ENCODE results near the gene C6orf52.
"Not testable (repeated sequence)": the region's sequence is repeated elsewhere in the genome, so short reads cannot be mapped to it uniquely, and the experiment has no call there.

C6orf52 gene

GRCh38 chr6:10695086-10695657, 756 bp upstream of the C6orf52 start:
- no peak for DNase-seq

DNA sequence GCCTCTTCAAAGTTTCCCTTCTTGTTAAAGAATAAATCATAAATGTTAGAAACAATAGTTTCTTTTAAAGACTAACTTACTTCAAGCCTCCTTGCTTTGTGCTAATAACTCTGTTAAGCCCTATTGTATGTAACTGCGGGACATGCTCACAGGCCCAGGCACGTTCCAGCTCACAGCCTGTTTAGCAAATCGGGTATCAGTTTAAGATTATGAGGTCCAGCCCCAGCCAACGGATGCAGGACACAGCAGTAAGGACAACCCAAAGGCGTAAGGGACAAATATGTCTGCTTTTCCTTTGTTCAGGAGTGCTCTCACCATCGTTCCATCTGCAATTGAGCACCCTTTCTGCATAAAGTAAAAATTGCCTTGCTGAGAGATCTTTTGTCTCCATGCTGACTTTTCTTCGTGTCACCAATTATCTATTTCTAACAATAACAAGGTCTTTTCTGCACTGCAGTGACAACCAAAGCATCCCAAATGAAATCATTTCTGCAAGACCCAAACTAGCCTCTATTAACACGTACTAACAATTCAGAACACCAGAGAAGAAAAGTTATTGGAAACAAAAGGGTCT, 1.4 kb downstream of the C6orf52 start:
- no peak for DNase-seq

- no peak for DNase-seq
Observed at GRCh38 chr6:10690651-10691445, 3.6 kb downstream of the C6orf52 start.

GRCh38 chr6:10687582-10687981, 6.8 kb downstream of the C6orf52 start:
- no peak for DNase-seq

- no peak for DNase-seq
Observed at GRCh38 chr6:10686901-10687300, 7.5 kb downstream of the C6orf52 start.

- no peak for DNase-seq
Observed at GRCh38 chr6:10685092-10685915, 9.1 kb downstream of the C6orf52 start.

DNA sequence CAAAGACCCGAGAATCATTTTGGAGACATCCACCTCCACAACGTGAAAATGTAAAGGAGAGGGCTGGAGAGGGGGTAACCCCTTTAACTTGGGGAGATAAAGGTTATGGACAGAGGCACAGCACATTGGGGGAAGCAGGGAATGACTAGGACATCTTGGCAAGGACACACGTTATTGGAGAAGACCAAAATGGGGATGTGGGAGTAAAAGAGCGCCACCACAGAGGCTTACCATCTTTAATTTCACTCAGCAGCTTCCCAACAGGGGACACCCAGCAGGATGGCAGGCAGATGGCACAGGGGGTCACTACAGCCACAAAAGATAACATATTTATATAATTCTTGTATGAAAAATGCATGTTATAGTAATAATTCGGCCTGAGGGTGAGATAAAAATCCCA, 9.8 kb downstream of the C6orf52 start:
- DNase-seq, result no peak

DNA sequence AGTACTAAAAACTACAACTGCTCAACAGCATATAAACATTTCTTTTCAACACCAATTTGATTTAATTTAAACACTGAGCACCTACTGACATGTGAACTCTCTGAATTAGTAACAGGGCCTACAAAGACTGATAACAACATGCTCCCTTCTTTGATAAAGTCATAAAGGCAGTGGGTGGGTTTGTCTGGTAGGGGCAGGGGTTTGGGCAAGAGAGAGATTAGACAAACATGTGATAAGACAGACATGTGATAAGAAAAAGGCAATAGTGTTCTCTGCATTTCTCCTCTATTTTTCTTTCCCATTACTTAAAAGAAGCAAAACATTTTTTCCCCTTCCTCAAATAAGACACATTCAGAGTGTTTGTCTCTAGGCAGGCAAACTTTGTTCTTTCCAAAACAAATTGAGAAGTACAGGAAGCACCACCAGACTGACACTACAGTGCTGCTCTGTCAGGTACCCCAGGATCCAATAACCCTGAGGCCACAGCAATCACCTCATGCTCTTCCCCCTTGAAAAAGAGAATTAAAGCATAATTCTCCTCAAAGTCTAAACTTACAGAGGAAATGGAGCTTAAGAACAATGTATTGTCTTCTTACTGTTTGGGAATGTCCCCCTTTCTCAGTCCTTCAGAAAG, 11.9 kb downstream of the C6orf52 start:
- DNase-seq, result no peak

DNA sequence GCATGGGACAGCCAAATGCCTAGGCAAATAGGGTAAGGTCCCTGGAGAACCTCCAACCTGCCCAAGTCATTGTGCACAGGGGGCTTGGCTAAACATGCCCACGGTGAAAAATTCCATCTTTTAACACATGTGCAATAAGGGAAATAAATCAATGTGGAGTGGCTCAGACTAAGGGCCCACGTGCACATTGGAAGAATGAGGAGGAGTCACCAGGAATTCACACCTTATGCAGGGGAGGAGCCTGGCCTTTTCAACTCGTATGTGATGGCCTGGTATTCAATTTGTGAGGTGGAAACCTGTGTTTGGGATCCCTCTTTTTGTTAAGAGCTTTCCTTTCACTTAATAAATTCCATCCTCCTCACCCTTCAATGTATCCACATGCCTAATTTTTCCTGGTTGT, 12.6 kb downstream of the C6orf52 start:
- no peak for DNase-seq

DNA sequence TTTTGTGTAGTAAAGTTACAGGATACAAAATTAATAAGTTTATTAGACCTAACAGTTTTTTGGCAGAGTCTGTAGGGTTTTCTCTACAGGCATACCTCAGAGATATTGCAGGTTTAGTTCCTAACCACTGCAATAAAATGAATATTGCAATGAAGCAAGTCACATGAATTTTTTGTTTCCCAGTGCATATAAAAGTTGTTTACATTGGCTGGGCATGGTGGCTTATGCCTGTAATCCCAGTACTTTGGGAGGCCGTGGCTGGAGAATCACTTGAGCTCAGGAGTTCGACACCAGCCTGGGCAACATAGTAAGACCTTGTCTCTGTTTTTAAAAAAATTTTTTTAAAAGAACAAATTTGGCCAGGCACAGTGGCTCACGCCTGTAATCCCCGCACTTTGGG, 16.0 kb downstream of the C6orf52 start:
- no peak for DNase-seq

- no peak for DNase-seq
Observed at GRCh38 chr6:10676403-10676802, 18.0 kb downstream of the C6orf52 start.

- DNase-seq, result no peak
Observed at GRCh38 chr6:10668126-10668917, 26.1 kb downstream of the C6orf52 start.

GRCh38 chr6:10665595-10665994, 28.8 kb downstream of the C6orf52 start:
- not testable (repeated sequence) for DNase-seq

DNA sequence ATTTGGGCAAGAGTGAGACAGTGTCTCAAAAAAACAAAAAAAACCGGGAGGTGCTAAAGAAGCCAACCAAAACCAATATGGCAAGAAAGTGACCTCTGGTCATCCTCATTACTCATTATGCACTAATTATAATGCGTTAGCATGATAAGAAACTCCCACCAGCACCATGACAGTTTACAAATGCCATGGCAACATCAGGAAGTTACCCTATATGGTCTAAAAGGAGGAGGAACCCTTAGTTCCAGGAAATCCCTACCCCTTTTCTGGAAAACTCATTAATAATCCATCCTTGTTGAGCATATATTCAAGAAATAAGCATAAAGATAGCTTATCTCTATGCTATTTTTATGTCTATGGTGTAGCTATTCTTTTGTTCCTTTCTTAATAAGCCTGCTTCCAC, 31.7 kb downstream of the C6orf52 start:
- no peak for DNase-seq

GRCh38 chr6:10662207-10662606, 32.2 kb downstream of the C6orf52 start:
- no peak for DNase-seq

DNA sequence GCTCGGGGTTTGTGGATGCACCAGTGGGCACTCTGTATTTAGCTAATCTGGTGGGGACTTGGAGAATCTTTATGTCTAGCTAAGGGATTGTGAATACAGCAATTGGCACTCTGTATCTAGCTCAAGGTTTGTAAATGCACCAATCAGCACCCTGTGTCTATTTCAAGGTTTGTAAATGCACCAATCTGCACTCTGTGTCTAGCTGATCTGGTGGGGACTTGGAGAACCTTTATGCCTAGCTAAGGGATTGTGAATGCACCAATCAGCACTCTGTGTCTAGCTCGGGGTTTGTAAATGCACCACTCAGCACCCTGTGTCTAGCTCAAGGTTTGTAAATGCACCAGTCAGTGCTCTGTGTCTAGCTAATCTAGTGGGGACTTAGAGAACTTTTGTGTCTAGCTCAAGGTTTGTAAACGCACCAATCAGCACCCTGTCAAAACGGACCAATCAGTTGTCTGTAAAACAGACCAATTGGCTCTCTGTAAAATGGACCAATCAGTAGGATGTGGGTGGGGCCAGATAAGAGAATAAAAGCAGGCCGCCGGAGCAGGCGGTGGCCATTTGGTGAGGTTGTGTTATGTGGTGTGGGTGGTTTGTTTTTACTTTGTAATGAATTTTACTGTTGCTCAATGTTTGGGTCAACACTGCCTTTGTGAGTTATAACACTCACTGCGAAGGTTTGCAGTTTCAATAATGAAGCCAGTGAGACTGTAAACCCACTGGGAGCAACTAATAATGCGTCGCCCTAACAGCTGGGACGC, 33.8 kb downstream of the C6orf52 start:
- DNase-seq, result not testable (repeated sequence)

DNA sequence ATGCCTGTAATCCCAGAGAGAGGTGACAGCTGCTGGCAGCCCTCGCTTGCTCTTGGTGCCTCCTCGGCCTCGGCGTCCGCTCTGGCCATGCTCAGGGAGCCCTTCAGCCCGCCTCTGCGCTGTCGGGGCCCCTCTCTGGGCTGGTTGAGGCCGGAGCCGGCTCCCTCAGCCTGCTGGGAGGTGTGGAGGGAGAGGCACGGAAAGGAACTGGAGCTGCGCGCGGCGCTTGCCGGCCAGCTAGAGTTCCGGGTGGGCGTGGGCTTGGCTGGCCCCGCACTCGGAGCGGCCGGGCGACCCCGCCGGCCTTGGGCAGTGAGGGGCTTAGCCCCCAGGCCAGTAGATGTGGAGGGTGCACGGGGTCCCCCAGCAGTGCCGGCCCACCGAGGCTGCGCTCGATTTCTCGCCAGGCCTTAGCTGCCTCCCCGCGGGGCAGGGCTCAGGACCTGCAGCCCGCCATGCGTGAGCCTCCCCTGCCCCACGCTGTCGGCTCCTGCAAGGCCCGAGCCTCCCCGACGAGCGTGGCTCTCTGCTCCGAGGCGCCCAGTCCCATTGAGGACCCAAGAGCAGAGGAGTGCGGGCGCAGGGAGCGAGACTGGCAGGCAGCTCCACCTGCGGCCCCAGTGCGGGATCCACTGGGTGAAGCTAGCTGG, 34.6 kb downstream of the C6orf52 start:
- no peak for DNase-seq

- DNase-seq, result no peak
Observed at GRCh38 chr6:10658910-10659698, 35.3 kb downstream of the C6orf52 start.

DNA sequence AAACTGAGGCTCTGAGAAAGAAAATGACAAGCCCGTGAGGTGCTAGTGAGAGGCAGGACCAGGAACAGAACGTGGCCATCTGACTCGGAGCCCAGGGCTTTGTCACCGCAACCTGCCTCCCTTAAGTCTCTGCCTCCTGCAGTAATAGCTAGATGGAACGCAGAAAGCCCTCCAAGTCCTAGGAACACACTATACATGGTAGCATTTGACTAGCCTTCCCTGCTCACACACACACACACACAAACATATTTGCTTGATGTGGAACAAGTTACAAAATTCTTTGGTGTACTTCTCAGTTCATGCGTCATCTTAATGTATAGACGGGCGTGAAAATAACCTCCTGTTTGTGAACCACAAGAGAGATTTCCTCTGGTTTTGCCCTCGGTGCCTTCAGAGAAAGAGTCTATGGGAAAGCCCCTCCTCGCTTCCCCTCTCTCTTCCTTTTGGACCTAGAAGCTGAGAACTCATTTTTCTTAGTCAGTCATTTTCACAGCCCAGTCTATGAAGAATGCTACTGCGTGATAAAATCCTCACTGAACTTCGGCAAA, 38.8 kb downstream of the C6orf52 start:
- DNase-seq, result no peak

GRCh38 chr6:10644225-10644624, 50.2 kb downstream of the C6orf52 start:
- no peak for DNase-seq

Data from DMS 273 treated with DMSO at 0.1 percent for 48 hours (cell line).